ENCODE data around the gene SLC25A28.
"Not testable (repeated sequence)": the region's sequence is repeated elsewhere in the genome, so short reads cannot be mapped to it uniquely, and the experiment has no call there.

SLC25A28 gene

GRCh38 chr10:99604862-99605261 is 15.4 kb downstream of the SLC25A28 start:
- no peak overlapping the region for H3K4me3 ChIP-seq (ENCODE audit: low read depth in 1 of 2, low read length in 1 of 2)
- H3K9me3 ChIP-seq = no peaks in the 10 kb centered on the region
- no peaks in the 10 kb centered on the region for H3K27me3 ChIP-seq
- no peak for TF ChIP-seq CTCF (IDR thresholded peaks at IDR 0.05)
- no peak overlapping the region for H3K27ac ChIP-seq
- H3K4me1 ChIP-seq (ENCODE audit: control insufficient read depth in 1 of 2, insufficient read depth in 1 of 2, low read depth in 1 of 2, low read length in 1 of 2) = no peaks in the 10 kb centered on the region
- peaks cover 12% of the 10 kb centered on the region for H3K36me3 ChIP-seq

- no peak overlapping the region for H3K27ac ChIP-seq
- no peaks in the 10 kb centered on the region for H3K36me3 ChIP-seq
- H3K27me3 ChIP-seq = no peaks in the 10 kb centered on the region
- no peaks in the 10 kb centered on the region for H3K4me1 ChIP-seq (ENCODE audit: control insufficient read depth in 1 of 2, insufficient read depth in 1 of 2, low read depth in 1 of 2, low read length in 1 of 2)
- TF ChIP-seq CTCF (IDR thresholded peaks at IDR 0.05) = no peak
- H3K4me3 ChIP-seq (ENCODE audit: low read depth in 1 of 2, low read length in 1 of 2) = no peak overlapping the region
- no peaks in the 10 kb centered on the region for H3K9me3 ChIP-seq
Observed at GRCh38 chr10:99598781-99599509, 21.3 kb downstream of the SLC25A28 start.

- no peaks in the 10 kb centered on the region for H3K9me3 ChIP-seq
- no peaks in the 10 kb centered on the region for H3K36me3 ChIP-seq
- no peak overlapping the region for H3K27ac ChIP-seq
- no peak overlapping the region for H3K4me3 ChIP-seq (ENCODE audit: low read depth in 1 of 2, low read length in 1 of 2)
- no peak for TF ChIP-seq CTCF (IDR thresholded peaks at IDR 0.05)
- H3K27me3 ChIP-seq = no peaks in the 10 kb centered on the region
- no peaks in the 10 kb centered on the region for H3K4me1 ChIP-seq (ENCODE audit: control insufficient read depth in 1 of 2, insufficient read depth in 1 of 2, low read depth in 1 of 2, low read length in 1 of 2)
Observed at GRCh38 chr10:99598011-99598410, 22.2 kb downstream of the SLC25A28 start.

DNA sequence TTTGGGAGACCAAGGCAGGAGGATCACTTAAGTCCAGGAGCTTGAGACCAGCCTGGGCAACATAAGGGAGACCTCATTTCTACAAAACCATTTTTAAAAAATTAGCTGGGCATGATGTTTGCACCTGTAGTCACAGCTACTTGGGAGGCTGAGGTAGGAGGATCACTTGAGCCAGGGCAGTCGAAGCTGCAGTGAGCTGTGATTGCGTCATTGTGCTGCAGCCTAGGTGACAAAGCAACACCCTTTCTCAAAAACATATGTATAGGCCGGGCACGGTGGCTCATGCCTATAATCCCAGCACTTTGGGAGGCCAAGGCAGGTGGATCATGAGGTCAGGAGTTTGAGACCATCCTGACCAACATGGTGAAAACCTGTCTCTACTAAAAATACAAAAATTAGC is 23.5 kb downstream of the SLC25A28 start:
- H3K36me3 ChIP-seq; H3K27me3 ChIP-seq; H3K4me1 ChIP-seq (ENCODE audit: control insufficient read depth in 1 of 2, insufficient read depth in 1 of 2, low read depth in 1 of 2, low read length in 1 of 2); H3K4me3 ChIP-seq (ENCODE audit: low read depth in 1 of 2, low read length in 1 of 2); H3K9me3 ChIP-seq; H3K27ac ChIP-seq: not testable (repeated sequence)

GRCh38 chr10:99595770-99596465 is 24.3 kb downstream of the SLC25A28 start:
- Histone ChIP-seq H3K4me3 (ENCODE audit: low read depth in 1 of 2, low read length in 1 of 2) (no peak overlapping the region), H3K36me3 (no peaks in the 10 kb centered on the region), H3K4me1 (ENCODE audit: control insufficient read depth in 1 of 2, insufficient read depth in 1 of 2, low read depth in 1 of 2, low read length in 1 of 2) (no peaks in the 10 kb centered on the region), H3K9me3 (no peaks in the 10 kb centered on the region), H3K27me3 (no peaks in the 10 kb centered on the region), H3K27ac (no peak overlapping the region)
- TF ChIP-seq CTCF (IDR thresholded peaks at IDR 0.05) = no peak

DNA sequence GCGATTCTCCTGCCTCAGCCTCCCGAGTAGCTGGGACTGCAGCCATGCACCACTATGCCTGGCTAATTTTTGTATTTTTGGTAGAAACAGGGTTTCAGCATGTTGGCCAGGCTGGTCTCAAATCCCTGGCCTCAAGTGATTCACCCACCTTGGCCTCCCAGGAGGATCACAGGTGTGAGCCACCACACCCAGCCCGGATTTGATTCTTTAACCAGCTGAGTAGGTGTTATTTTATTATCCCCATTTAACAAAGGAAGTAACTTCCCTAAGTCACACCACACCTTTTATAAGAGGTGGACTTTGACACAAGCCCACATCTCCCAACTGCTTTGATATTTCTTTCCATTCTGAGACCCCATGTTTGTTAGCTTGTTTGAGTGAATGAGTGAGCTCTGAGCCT is 25.0 kb downstream of the SLC25A28 start:
- no peaks in the 10 kb centered on the region for H3K36me3 ChIP-seq
- H3K27me3 ChIP-seq = no peaks in the 10 kb centered on the region
- H3K27ac ChIP-seq = no peak overlapping the region
- H3K4me3 ChIP-seq (ENCODE audit: low read depth in 1 of 2, low read length in 1 of 2) = no peak overlapping the region
- H3K4me1 ChIP-seq (ENCODE audit: control insufficient read depth in 1 of 2, insufficient read depth in 1 of 2, low read depth in 1 of 2, low read length in 1 of 2) = no peaks in the 10 kb centered on the region
- H3K9me3 ChIP-seq = no peaks in the 10 kb centered on the region
- no peak for TF ChIP-seq CTCF (IDR thresholded peaks at IDR 0.05)
